ENCODE results near the gene STIMATE.

DNA sequence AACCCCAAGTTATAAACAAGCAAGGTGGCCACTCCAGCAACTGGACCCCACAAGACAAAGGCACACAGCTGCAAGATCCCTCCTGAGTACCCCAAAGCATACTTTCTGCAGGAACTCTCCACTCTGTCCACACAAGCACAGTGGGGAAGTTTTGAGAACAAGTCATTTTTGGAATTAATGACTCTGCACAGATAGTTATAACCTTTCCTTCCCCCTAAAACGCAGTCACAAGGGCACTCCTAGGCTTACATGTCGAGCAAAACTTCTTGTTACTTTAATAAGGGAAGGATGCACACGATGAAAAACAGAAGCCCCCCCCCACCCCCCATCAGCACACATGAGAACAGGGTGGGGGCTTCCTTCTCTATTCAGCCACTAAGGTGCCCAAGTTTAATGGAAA is 1.2 kb downstream of the STIMATE start:
- TF ChIP-seq MAX (IDR thresholded peaks at IDR 0.05; ENCODE audit: low read depth, low read length): no peak
- TF ChIP-seq CTCF (IDR thresholded peaks at IDR 0.05 in 2 of 3, conservative IDR thresholded peaks at IDR 0.05 in 1 of 3; ENCODE audit: control insufficient read depth in 2 of 3, extremely low read depth in 1 of 3, insufficient read depth in 1 of 3, low read depth in 3 of 3, low read length in 3 of 3): no peak
- TF ChIP-seq STAT3 (IDR thresholded peaks at IDR 0.05; ENCODE audit: low read depth, low read length): no peak
- no peak for TF ChIP-seq PML (IDR thresholded peaks at IDR 0.05; ENCODE audit: low read length)
- TF ChIP-seq, protein P1, sequence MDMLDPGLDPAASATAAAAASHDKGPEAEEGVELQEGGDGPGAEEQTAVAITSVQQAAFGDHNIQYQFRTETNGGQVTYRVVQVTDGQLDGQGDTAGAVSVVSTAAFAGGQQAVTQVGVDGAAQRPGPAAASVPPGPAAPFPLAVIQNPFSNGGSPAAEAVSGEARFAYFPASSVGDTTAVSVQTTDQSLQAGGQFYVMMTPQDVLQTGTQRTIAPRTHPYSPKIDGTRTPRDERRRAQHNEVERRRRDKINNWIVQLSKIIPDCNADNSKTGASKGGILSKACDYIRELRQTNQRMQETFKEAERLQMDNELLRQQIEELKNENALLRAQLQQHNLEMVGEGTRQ (IDR thresholded peaks at IDR 0.05; ENCODE audit: borderline replicate concordance, low read depth, low read length): no peak
- TF ChIP-seq POLR2AphosphoS5 (IDR thresholded peaks at IDR 0.05; ENCODE audit: low read length): no peak
- no peak for TF ChIP-seq BRCA1 (IDR thresholded peaks at IDR 0.05; ENCODE audit: low read depth, low read length)
- no peak for TF ChIP-seq NFYA (IDR thresholded peaks at IDR 0.05; ENCODE audit: borderline replicate concordance, low read depth, low read length)
- TF ChIP-seq EZH2 (IDR thresholded peaks at IDR 0.05; ENCODE audit: borderline replicate concordance, control insufficient read depth, low read depth, low read length): no peak
- TF ChIP-seq REST (IDR thresholded peaks at IDR 0.05; ENCODE audit: low read depth, low read length): no peak
- no peak for TF ChIP-seq DPF2 (IDR thresholded peaks at IDR 0.05)
- TF ChIP-seq ZNF24 (IDR thresholded peaks at IDR 0.05): no peak
- TF ChIP-seq, protein P2, sequence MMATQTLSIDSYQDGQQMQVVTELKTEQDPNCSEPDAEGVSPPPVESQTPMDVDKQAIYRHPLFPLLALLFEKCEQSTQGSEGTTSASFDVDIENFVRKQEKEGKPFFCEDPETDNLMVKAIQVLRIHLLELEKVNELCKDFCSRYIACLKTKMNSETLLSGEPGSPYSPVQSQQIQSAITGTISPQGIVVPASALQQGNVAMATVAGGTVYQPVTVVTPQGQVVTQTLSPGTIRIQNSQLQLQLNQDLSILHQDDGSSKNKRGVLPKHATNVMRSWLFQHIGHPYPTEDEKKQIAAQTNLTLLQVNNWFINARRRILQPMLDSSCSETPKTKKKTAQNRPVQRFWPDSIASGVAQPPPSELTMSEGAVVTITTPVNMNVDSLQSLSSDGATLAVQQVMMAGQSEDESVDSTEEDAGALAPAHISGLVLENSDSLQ (IDR thresholded peaks at IDR 0.05): no peak
- no peak for TF ChIP-seq EP300 (IDR thresholded peaks at IDR 0.05; ENCODE audit: borderline replicate concordance in 1 of 2, control insufficient read depth in 1 of 2, low read depth in 2 of 2, low read length in 2 of 2)

Measured in GM12878 (cell line).